ENCODE measurements around the gene SIGLEC7. TPM values are rescaled to one million over a fixed set of nuclear protein-coding genes. Genes with fewer than 3 reads are reported as not detected.

Gene SIGLEC7
- not detected in 2 replicates for total RNA-seq (ENCODE audit: low replicate concordance)

DNA sequence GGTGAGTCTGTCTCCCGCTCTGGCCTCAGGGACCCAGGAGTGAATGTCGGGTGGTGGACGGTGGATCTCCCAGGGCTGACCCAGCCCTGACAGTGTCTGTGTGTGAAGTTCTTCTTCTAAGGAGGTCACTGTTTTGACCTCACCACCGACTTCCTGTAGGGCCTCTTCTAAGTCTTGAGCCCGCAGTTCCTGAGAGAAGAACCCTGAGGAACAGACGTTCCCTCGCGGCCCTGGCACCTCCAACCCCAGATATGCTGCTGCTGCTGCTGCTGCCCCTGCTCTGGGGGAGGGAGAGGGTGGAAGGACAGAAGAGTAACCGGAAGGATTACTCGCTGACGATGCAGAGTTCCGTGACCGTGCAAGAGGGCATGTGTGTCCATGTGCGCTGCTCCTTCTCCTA lies at the start of gene SIGLEC7:
SIGLEC7 (plus strand) TSS at position 183 of the 400 bp plus-strand sequence; CDS start at position 252, 69 bp downstream.
- Mint-ChIP-seq H3K9me3 (no peaks in the 10 kb centered on the region), H3K4me3 (no peak within 1 kb of the TSS), H3K36me3 (no peaks in the 10 kb centered on the region), H3K4me1 (peaks cover 22% of the 10 kb centered on the region), H3K27me3 (ENCODE audit: insufficient read depth, low read depth) (peaks cover 4% of the 10 kb centered on the region), H3K27ac (no peak within 1 kb of the TSS)
- TF ChIP-seq, protein P1, sequence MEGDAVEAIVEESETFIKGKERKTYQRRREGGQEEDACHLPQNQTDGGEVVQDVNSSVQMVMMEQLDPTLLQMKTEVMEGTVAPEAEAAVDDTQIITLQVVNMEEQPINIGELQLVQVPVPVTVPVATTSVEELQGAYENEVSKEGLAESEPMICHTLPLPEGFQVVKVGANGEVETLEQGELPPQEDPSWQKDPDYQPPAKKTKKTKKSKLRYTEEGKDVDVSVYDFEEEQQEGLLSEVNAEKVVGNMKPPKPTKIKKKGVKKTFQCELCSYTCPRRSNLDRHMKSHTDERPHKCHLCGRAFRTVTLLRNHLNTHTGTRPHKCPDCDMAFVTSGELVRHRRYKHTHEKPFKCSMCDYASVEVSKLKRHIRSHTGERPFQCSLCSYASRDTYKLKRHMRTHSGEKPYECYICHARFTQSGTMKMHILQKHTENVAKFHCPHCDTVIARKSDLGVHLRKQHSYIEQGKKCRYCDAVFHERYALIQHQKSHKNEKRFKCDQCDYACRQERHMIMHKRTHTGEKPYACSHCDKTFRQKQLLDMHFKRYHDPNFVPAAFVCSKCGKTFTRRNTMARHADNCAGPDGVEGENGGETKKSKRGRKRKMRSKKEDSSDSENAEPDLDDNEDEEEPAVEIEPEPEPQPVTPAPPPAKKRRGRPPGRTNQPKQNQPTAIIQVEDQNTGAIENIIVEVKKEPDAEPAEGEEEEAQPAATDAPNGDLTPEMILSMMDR (IDR thresholded peaks at IDR 0.05), result no peak
- TF ChIP-seq EZH2phosphoT487 (IDR thresholded peaks at IDR 0.05), result no peak
- no peak for TF ChIP-seq EZH2 (IDR thresholded peaks at IDR 0.05)
- H2AFZ ChIP-seq (replicated peaks), result no peak within 1 kb of the TSS
- H3K36me3 ChIP-seq, result no peaks in the 10 kb centered on the region
- no peak within 1 kb of the TSS for H3K27ac ChIP-seq
- H3K4me1 ChIP-seq, result peaks cover 4% of the 10 kb centered on the region
- no peak for DNase-seq (ENCODE audit: low spot score)
- H3K27me3 ChIP-seq, result no peaks in the 10 kb centered on the region
- H3K9ac ChIP-seq, result no peak within 1 kb of the TSS
- no peaks in the 10 kb centered on the region for H3K9me3 ChIP-seq (ENCODE audit: low read depth)
- no peak within 1 kb of the TSS for H3K4me3 ChIP-seq
- no peaks in the 10 kb centered on the region for H4K20me1 ChIP-seq (ENCODE audit: low read depth)
- H3F3A ChIP-seq (ENCODE audit: low read depth), result no peaks in the 10 kb centered on the region
- no peak within 1 kb of the TSS for H3K4me2 ChIP-seq
- no peaks in the 10 kb centered on the region for H3K79me2 ChIP-seq (ENCODE audit: low read depth)

DNA sequence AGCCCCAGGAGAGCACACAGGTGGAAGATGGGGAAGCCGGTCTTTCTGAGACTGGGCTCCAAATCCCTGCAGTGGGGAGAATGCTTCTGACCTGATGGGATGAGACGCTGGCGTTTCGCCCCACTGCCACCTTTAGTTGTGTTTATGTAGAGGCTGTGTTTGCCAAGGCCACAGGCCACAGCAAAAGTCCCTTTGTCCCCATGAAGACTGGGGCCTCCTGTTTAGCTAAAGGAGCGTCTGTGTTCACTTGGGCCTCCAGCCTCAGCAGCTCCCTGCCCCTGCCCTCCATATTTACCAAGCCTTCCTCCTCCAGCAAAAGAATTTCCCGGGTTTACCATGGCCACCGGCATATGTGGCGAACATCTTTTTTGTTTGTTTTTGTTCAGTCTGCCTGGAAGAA lies 49.0 kb upstream of the SIGLEC7 start:
- TF ChIP-seq EZH2phosphoT487 (IDR thresholded peaks at IDR 0.05) (no peak), EZH2 (IDR thresholded peaks at IDR 0.05) (no peak)
- TF ChIP-seq, protein P1 (IDR thresholded peaks at IDR 0.05), result no peak

DNA sequence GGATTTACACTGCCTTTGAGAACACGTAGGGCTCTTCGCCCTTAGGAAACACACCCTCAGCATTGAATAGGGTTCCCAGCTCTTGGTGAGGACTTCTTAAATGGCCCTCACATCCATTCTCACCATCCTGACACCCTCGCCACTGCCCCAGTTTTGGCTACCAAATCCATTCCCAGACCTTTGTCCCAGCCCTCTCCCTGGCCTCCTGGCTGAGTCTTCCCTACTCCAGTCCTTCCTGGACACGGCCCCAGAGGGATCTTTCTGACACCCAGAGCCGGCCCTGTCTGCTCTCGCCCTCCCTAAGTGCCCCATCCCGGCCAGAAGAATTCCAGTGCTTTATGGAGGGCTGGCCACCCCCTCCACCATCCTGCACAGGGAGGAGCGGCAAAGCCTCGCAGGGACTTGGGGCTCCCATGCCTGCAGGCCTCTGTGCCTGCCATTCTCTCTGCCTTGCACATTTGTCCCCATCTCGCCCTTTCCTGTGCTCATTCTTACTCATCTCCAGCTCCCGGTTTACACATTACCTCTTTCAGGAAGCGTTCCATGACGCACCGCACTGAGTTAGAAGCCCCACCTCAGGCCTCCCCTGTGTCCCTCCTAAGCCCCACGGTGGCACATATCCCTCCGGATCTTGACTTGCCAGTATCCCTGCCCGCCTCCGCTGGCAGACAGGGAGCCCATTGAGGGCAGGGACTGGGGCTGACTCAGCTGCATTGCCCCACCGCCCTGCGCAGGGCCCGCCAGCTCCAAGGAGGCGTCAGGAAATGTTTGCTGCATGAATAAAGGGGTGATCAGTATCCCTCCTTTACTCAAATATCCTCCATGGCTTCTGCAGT lies 48.4 kb upstream of the SIGLEC7 start:
- no peaks in the 10 kb centered on the region for H3K36me3 Mint-ChIP-seq
- Histone ChIP-seq H3K4me3 (no peak overlapping the region), H3K4me2 (no peak overlapping the region), H3F3A (ENCODE audit: low read depth) (no peaks in the 10 kb centered on the region), H3K79me2 (ENCODE audit: low read depth) (no peaks in the 10 kb centered on the region), H2AFZ (replicated peaks) (no peak overlapping the region), H3K9me3 (ENCODE audit: low read depth) (no peaks in the 10 kb centered on the region), H3K9ac (no peak overlapping the region), H3K36me3 (no peaks in the 10 kb centered on the region), H3K27ac (no peak overlapping the region), H4K20me1 (ENCODE audit: low read depth) (peaks cover 6% of the 10 kb centered on the region), H3K27me3 (no peaks in the 10 kb centered on the region), H3K4me1 (no peaks in the 10 kb centered on the region)
- no peak overlapping the region for H3K4me3 Mint-ChIP-seq
- no peak overlapping the region for H3K27ac Mint-ChIP-seq
- peaks cover 3% of the 10 kb centered on the region for H3K27me3 Mint-ChIP-seq (ENCODE audit: insufficient read depth, low read depth)
- no peak for DNase-seq (ENCODE audit: low spot score)
- peaks cover 2% of the 10 kb centered on the region for H3K4me1 Mint-ChIP-seq
- H3K9me3 Mint-ChIP-seq, result no peaks in the 10 kb centered on the region
- no peak for TF ChIP-seq EZH2phosphoT487 (IDR thresholded peaks at IDR 0.05)
- TF ChIP-seq, protein P1 (IDR thresholded peaks at IDR 0.05), result no peak
- TF ChIP-seq EZH2 (IDR thresholded peaks at IDR 0.05), result no peak

More for the DNA sequence above, 49.0 kb upstream of the SIGLEC7 start:
- Mint-ChIP-seq H3K4me1 (peaks cover 2% of the 10 kb centered on the region), H3K27ac (no peak overlapping the region), H3K27me3 (ENCODE audit: insufficient read depth, low read depth) (peaks cover 3% of the 10 kb centered on the region), H3K36me3 (no peaks in the 10 kb centered on the region), H3K9me3 (no peaks in the 10 kb centered on the region), H3K4me3 (no peak overlapping the region)
- peaks cover 6% of the 10 kb centered on the region for H4K20me1 ChIP-seq (ENCODE audit: low read depth)
- no peaks in the 10 kb centered on the region for H3F3A ChIP-seq (ENCODE audit: low read depth)
- no peaks in the 10 kb centered on the region for H3K9me3 ChIP-seq (ENCODE audit: low read depth)
- no peaks in the 10 kb centered on the region for H3K79me2 ChIP-seq (ENCODE audit: low read depth)
- H3K9ac ChIP-seq, result no peak overlapping the region
- no peak overlapping the region for H3K4me3 ChIP-seq
- H3K36me3 ChIP-seq, result no peaks in the 10 kb centered on the region
- no peaks in the 10 kb centered on the region for H3K4me1 ChIP-seq
- H2AFZ ChIP-seq (replicated peaks), result no peak overlapping the region
- H3K27me3 ChIP-seq, result no peaks in the 10 kb centered on the region
- DNase-seq (ENCODE audit: low spot score), result no peak
- H3K4me2 ChIP-seq, result no peak overlapping the region
- H3K27ac ChIP-seq, result no peak overlapping the region
